HFFc6 (cell line): ENCODE results near the gene LAMC2. TPM values are rescaled to one million over a fixed set of nuclear protein-coding genes. Genes with fewer than 3 reads are reported as not detected.

Experiments used
- DNase-seq: peaks from one replicate; pipeline ENCODE4 v3.0.0-alpha.2; 2018
- H3K27ac Mint-ChIP-seq: 2 replicates; pipeline ENCODE4 v1.8.0; 2020; ENCODE audit warnings: mild to moderate bottlenecking, mixed read lengths
- H3K27me3 Mint-ChIP-seq: 2 replicates; pipeline ENCODE4 v1.8.0; 2021; ENCODE audit warnings: mild to moderate bottlenecking, moderate library complexity, mixed read lengths; ENCODE audit not compliant: insufficient read depth
- H3K36me3 Mint-ChIP-seq: 2 replicates; pipeline ENCODE4 v1.8.0; 2021; ENCODE audit warnings: low read depth, mixed read lengths
- H3K4me1 Mint-ChIP-seq: 2 replicates; pipeline ENCODE4 v1.8.0; 2020; ENCODE audit warnings: low read depth, mixed read lengths
- H3K4me3 Mint-ChIP-seq: 2 replicates; pipeline ENCODE4 v1.8.0; 2020; ENCODE audit warnings: mild to moderate bottlenecking, moderate library complexity, mixed read lengths
- H3K9me3 Mint-ChIP-seq: 2 replicates; pipeline ENCODE4 v1.8.0; 2020; ENCODE audit warnings: mild to moderate bottlenecking, mixed read lengths
- CTCF ChIP-seq: fragments of 200-600 bp; sonication (generic); IDR thresholded peaks from 2 replicates; pipeline ENCODE4 v1.5.0; 2021; ENCODE audit warnings: antibody characterized with exemption, mild to moderate bottlenecking
- total RNA-seq, 6 experiments: library from RNA; stranded (reverse); fragmentation: NEBNext Ultra II Directional; extraction: Animal tissue kit (Norgen Biotek cat#: 25700); gene quantifications; 2 replicates in 1 of 6; 3 replicates in 5 of 6; pipeline ENCODE4 v1.2.3, GENCODE V29; 2021

Gene LAMC2
- total RNA-seq, 6 experiments from 2014 or later, result 1.5 to 2.3 (median 1.7) TPM

GRCh38 chr1:183277821-183278738, 92.0 kb downstream of the LAMC2 start:
- H3K9me3 Mint-ChIP-seq, result no peaks in the 10 kb centered on the region
- peak overlapping the region; percentile 100 for H3K27ac Mint-ChIP-seq
- peaks cover 4% of the 10 kb centered on the region for H3K27me3 Mint-ChIP-seq
- H3K4me3 Mint-ChIP-seq, result peak overlapping the region; percentile 84
- H3K36me3 Mint-ChIP-seq, result no peaks in the 10 kb centered on the region
- peak; percentile 52 for DNase-seq
- TF ChIP-seq CTCF, result no peak
- peaks cover 92% of the 10 kb centered on the region for H3K4me1 Mint-ChIP-seq

GRCh38 chr1:183278739-183279591, 92.9 kb downstream of the LAMC2 start:
- Mint-ChIP-seq H3K36me3 (no peaks in the 10 kb centered on the region), H3K4me1 (peaks cover 89% of the 10 kb centered on the region), H3K27me3 (peaks cover 4% of the 10 kb centered on the region), H3K9me3 (no peaks in the 10 kb centered on the region), H3K27ac (peak overlapping the region; percentile 100), H3K4me3 (peak overlapping the region; percentile 84)
- DNase-seq, result peak; percentile 94
- TF ChIP-seq CTCF, result no peak

- no peak for TF ChIP-seq CTCF
- peak overlapping the region; percentile 84 for H3K4me3 Mint-ChIP-seq
- peaks cover 4% of the 10 kb centered on the region for H3K27me3 Mint-ChIP-seq
- DNase-seq, result peak; percentile 99
- H3K4me1 Mint-ChIP-seq, result peaks cover 83% of the 10 kb centered on the region
- peak overlapping the region; percentile 100 for H3K27ac Mint-ChIP-seq
- no peaks in the 10 kb centered on the region for H3K9me3 Mint-ChIP-seq
- H3K36me3 Mint-ChIP-seq, result no peaks in the 10 kb centered on the region
These were observed 93.8 kb downstream of the LAMC2 start for GRCh38 chr1:183279835-183280234.

GRCh38 chr1:183281039-183281438, 95.0 kb downstream of the LAMC2 start:
- Mint-ChIP-seq H3K27ac (peak overlapping the region; percentile 100), H3K4me3 (peak overlapping the region; percentile 70), H3K27me3 (peaks cover 4% of the 10 kb centered on the region), H3K4me1 (peaks cover 85% of the 10 kb centered on the region), H3K9me3 (no peaks in the 10 kb centered on the region), H3K36me3 (no peaks in the 10 kb centered on the region)
- peak; percentile 59 for DNase-seq
- TF ChIP-seq CTCF, result no peak

- H3K4me1 Mint-ChIP-seq, result peaks cover 83% of the 10 kb centered on the region
- H3K27ac Mint-ChIP-seq, result peak overlapping the region; percentile 100
- DNase-seq, result peak; percentile 90
- no peaks in the 10 kb centered on the region for H3K9me3 Mint-ChIP-seq
- no peaks in the 10 kb centered on the region for H3K36me3 Mint-ChIP-seq
- peaks cover 2% of the 10 kb centered on the region; the same call in 1 of the 2 replicates for H3K27me3 Mint-ChIP-seq
- TF ChIP-seq CTCF, result peak; percentile 97
- H3K4me3 Mint-ChIP-seq, result peak overlapping the region; percentile 57
These were observed 95.6 kb downstream of the LAMC2 start for GRCh38 chr1:183281553-183282091.
